ENCODE data around the gene RAE1. TPM values are rescaled to one million over a fixed set of nuclear protein-coding genes. Genes with fewer than 3 reads are reported as not detected.
A peak's percentile ranks its signal among the peaks of the same experiment; 100 is the strongest.
"Not testable (repeated sequence)": the region's sequence is repeated elsewhere in the genome, so short reads cannot be mapped to it uniquely, and the experiment has no call there.

The RAE1 gene
- total RNA-seq, 6 experiments from 2014 or later = 25.1 to 31.4 (median 28.3) TPM

DNA sequence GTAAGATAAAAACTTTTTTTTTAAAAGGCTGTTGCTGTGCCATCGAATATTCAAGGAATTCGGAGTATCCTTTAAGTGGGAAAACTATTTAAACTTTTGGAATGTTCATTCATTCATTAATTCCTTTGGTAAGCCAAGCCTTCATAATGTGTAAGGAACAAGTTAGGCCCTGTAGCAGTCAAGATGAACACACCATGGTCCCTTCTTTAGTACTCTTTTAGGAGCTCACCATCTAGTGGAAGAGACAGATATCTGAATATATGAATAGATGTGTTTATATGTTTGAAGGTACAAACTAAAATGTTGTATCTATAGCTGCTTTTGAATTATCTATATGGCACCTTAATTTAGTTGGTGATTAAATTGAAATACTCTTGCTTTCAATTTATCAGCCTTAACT, 15.7 kb upstream of the RAE1 start:
- peaks cover 29% of the 10 kb centered on the region for H3K27me3 Mint-ChIP-seq (ENCODE audit: insufficient read depth)
- no peaks in the 10 kb centered on the region for H3K4me1 Mint-ChIP-seq (ENCODE audit: low read depth)
- H3K9me3 Mint-ChIP-seq = no peaks in the 10 kb centered on the region
- H3K27ac Mint-ChIP-seq = no peak overlapping the region
- TF ChIP-seq, protein P1, sequence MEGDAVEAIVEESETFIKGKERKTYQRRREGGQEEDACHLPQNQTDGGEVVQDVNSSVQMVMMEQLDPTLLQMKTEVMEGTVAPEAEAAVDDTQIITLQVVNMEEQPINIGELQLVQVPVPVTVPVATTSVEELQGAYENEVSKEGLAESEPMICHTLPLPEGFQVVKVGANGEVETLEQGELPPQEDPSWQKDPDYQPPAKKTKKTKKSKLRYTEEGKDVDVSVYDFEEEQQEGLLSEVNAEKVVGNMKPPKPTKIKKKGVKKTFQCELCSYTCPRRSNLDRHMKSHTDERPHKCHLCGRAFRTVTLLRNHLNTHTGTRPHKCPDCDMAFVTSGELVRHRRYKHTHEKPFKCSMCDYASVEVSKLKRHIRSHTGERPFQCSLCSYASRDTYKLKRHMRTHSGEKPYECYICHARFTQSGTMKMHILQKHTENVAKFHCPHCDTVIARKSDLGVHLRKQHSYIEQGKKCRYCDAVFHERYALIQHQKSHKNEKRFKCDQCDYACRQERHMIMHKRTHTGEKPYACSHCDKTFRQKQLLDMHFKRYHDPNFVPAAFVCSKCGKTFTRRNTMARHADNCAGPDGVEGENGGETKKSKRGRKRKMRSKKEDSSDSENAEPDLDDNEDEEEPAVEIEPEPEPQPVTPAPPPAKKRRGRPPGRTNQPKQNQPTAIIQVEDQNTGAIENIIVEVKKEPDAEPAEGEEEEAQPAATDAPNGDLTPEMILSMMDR (IDR thresholded peaks at IDR 0.05) = peak; percentile 32; the same call in 1 of the 2 replicates
- no peaks in the 10 kb centered on the region for H3K36me3 Mint-ChIP-seq (ENCODE audit: low read depth)
- DNase-seq = no peak
- no peak overlapping the region for H3K4me3 Mint-ChIP-seq

DNA sequence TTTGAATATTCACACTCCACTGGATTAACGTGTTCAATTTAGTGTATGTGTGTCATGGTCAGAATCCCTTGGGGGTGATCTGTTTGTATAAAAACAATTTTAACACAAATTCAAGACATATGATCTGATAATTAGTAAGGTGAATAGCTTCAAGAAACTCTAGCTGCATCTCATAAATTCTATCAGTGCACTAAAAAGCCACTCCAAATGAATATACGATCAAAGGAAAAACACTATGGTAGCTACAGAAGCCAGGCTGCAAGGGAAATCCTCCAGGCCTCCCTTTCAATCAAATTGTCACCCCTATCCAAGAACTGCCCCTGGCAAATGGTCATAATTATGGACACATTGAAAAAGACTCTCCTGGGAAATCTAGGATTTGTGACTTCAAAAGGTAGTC, 9.4 kb upstream of the RAE1 start:
- Mint-ChIP-seq H3K27ac (no peak overlapping the region), H3K4me3 (no peak overlapping the region), H3K4me1 (ENCODE audit: low read depth) (peaks cover 8% of the 10 kb centered on the region), H3K36me3 (ENCODE audit: low read depth) (no peaks in the 10 kb centered on the region), H3K9me3 (no peaks in the 10 kb centered on the region), H3K27me3 (ENCODE audit: insufficient read depth) (peaks cover 11% of the 10 kb centered on the region)
- TF ChIP-seq, protein P1 (IDR thresholded peaks at IDR 0.05) = no peak
- DNase-seq = no peak

DNA sequence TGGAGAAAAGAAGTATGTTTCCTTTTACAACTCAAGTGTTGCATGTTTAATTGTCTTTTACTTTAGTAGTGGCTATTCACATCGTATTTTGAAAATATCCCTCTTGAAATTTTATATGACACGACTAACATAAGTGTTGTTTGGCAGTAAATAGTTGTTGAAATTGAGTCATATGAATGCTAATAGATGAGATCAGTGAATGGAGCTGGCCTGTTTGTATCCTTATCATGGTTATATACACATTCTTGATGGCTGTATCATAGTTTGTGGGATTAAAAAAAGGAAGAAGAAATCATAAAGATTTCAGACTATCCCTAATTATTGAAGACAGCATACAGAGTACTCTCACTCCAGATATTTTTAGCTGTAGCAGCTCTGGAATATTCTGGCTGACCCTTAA, 8.2 kb upstream of the RAE1 start:
- Mint-ChIP-seq H3K27me3 (ENCODE audit: insufficient read depth) (peaks cover 11% of the 10 kb centered on the region), H3K9me3 (no peaks in the 10 kb centered on the region), H3K27ac (no peak overlapping the region), H3K4me1 (ENCODE audit: low read depth) (peaks cover 13% of the 10 kb centered on the region), H3K36me3 (ENCODE audit: low read depth) (no peaks in the 10 kb centered on the region), H3K4me3 (no peak overlapping the region)
- TF ChIP-seq, protein P1 (IDR thresholded peaks at IDR 0.05) = no peak
- DNase-seq = peak; percentile 57

DNA sequence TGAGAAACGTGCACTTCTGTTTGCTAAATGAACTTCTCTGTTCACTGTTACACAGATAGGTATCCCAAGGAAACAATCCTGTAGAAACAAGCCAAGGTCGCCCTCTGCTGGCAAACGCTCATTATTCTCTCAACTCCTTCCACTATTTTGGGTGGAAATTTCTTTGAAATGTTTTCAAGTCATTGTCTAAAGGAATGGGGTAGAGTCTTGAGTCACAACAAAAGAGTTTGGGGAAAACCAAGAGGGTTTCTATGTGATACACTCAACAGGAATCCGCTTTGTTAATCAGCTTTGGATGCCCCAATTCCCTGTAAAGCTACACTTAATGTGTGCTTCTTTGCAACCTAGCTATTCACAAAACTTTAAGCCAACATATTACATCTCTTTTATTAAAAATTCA, 4.6 kb upstream of the RAE1 start:
- peaks cover 19% of the 10 kb centered on the region for H3K4me1 Mint-ChIP-seq (ENCODE audit: low read depth)
- no peaks in the 10 kb centered on the region for H3K36me3 Mint-ChIP-seq (ENCODE audit: low read depth)
- peaks cover 5% of the 10 kb centered on the region for H3K27me3 Mint-ChIP-seq (ENCODE audit: insufficient read depth)
- H3K9me3 Mint-ChIP-seq = no peaks in the 10 kb centered on the region
- TF ChIP-seq, protein P1 (IDR thresholded peaks at IDR 0.05) = peak; percentile 90
- peak; percentile 82 for DNase-seq
- no peak overlapping the region for H3K4me3 Mint-ChIP-seq
- no peak overlapping the region for H3K27ac Mint-ChIP-seq

DNA sequence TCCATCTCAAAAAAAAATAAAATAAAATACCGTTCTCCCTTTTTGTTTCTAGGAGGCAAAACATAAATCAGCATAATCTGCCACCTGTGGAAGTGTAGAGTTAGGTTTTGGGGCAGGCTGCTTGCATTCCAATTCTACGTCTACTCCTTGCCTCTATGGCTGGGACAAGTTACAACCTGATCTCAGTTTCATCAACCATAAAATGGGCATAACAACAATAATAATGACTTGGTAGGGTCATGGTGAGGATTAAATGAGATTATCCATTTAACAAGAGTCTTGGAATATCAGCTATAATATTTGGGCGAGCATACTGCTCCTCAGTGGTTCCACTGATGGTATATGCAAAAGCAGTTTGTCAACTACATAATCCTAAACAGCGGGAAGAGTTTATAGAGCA, 3.7 kb upstream of the RAE1 start:
- no peak for DNase-seq
- TF ChIP-seq, protein P1 (IDR thresholded peaks at IDR 0.05) = no peak
- Mint-ChIP-seq H3K27ac (no peak overlapping the region), H3K9me3 (no peaks in the 10 kb centered on the region), H3K4me1 (ENCODE audit: low read depth) (peaks cover 28% of the 10 kb centered on the region), H3K4me3 (no peak overlapping the region), H3K27me3 (ENCODE audit: insufficient read depth) (no peaks in the 10 kb centered on the region; the same call in 1 of the 2 replicates), H3K36me3 (ENCODE audit: low read depth) (peaks cover 8% of the 10 kb centered on the region)

DNA sequence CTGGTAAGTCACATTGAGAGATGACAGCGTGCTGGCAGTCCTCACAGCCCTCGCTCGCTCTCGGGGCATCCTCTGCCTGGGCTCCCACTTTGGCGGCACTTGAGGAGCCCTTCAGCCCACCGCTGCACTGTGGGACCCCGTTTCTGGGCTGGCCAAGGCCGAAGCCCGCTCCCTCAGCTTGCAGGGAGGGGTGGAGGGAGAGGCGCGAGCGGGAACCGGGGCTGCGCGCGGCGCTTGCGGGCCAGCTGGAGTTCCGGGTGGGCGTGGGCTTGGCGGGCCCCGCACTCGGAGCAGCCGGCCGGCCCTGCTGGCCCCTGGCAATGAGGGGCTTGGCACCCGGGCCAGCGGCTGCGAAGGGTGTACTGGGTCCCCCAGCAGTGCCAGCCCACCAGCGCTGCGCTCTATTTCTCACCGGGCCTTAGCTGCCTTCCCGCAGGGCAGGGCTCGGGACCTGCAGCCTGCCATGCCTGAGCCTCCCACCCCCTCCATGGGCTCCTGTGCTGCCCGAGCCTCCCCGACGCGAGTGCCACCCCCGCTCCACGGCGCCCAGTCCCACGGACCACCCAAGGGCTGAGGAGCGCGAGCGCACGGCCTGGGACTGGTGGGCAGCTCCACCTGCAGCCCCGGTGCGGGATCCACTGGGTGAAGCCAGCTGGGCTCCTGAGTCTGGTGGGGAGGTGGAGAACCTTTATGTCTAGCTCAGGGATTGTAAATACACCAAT, 2.7 kb upstream of the RAE1 start:
- not testable (repeated sequence) for H3K4me3 Mint-ChIP-seq; DNase-seq; H3K9me3 Mint-ChIP-seq; H3K27me3 Mint-ChIP-seq (ENCODE audit: insufficient read depth); H3K27ac Mint-ChIP-seq
- H3K4me1 Mint-ChIP-seq (ENCODE audit: low read depth) = peaks cover 28% of the 10 kb centered on the region
- H3K36me3 Mint-ChIP-seq (ENCODE audit: low read depth) = peaks cover 15% of the 10 kb centered on the region

DNA sequence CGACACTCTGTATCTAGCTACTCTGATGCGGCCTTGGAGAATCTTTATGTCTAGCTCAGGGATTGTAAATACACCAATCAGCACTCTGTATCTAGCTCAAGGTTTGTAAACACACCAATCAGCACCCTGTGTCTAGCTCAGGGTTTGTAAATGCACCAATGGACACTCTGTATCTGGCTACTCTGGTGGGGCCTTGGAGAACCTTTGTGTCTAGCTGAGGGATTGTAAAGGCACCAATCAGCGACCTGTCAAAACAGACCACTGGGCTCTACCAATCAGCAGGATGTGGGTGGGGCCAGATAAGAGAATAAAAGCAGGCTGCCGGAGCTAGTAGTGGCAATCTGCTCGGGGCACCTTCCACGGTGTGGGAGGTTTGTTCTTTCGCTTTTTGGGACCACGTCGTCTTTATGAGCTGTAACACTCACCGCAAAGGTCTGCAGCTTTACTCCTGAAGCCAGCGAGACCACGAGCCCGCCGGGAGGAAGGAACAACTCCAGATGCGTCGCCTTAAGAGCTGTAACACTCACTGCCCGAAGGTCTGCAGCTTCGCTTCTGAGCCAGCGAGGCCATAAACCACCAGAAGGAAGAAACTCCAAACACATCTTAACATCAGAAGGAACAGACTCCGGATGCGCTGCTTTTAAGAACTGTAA, 2.0 kb upstream of the RAE1 start:
- Mint-ChIP-seq H3K4me1 (ENCODE audit: low read depth) (peaks cover 30% of the 10 kb centered on the region), H3K36me3 (ENCODE audit: low read depth) (peaks cover 17% of the 10 kb centered on the region)
- not testable (repeated sequence) for DNase-seq; H3K9me3 Mint-ChIP-seq; H3K27ac Mint-ChIP-seq; H3K4me3 Mint-ChIP-seq; H3K27me3 Mint-ChIP-seq (ENCODE audit: insufficient read depth)

Data from HFFc6 (cell line).